WTC11 (cell line): ENCODE results near the gene WWC1. TPM values are rescaled to one million over a fixed set of nuclear protein-coding genes. Genes with fewer than 3 reads are reported as not detected.

Source experiments
- ATAC-seq: fragments of 200-7000 bp; cut with Tn5 transposase; 2 replicates; pipeline ENCODE4 v1.10.0; 2021; ENCODE audit warnings: mild to moderate bottlenecking, moderate library complexity
- CTCF ChIA-PET: fragments of 300-600 bp; sonication (Branson Sonifier 250); formaldehyde crosslinking; loops from one replicate; lab custom pipeline; 2021; ENCODE audit warnings: antibody characterized with exemption; lab: Charles Lee
- POLR2A ChIA-PET: fragments of 350-600 bp; sonication (Branson Sonifier 250); formaldehyde crosslinking; loops from one replicate; lab custom pipeline; 2021; ENCODE audit warnings: antibody characterized with exemption; lab: Charles Lee
- DNase-seq: peaks from one replicate; pipeline ENCODE4 v3.0.0; 2021; ENCODE audit warnings: low spot score
- H3K27ac Mint-ChIP-seq: 2 replicates; pipeline ENCODE4 v1.8.0; 2021; ENCODE audit warnings: mixed read lengths
- H3K27me3 Mint-ChIP-seq: 2 replicates; pipeline ENCODE4 v1.8.0; 2021; ENCODE audit warnings: low read depth, mild to moderate bottlenecking, moderate library complexity, mixed read lengths
- H3K36me3 Mint-ChIP-seq: 2 replicates; pipeline ENCODE4 v1.8.0; 2021; ENCODE audit warnings: mixed read lengths
- H3K4me1 Mint-ChIP-seq: 2 replicates; pipeline ENCODE4 v1.8.0; 2022; ENCODE audit warnings: mixed read lengths
- H3K4me3 Mint-ChIP-seq: 2 replicates; pipeline ENCODE4 v1.8.0; 2021; ENCODE audit warnings: mild to moderate bottlenecking, moderate library complexity, mixed read lengths
- H3K9me3 Mint-ChIP-seq: 2 replicates; pipeline ENCODE4 v1.8.0; 2021; ENCODE audit warnings: mixed read lengths
- FOXP1 ChIP-seq: sonication (generic); formaldehyde crosslinking; IDR thresholded peaks from 2 replicates; pipeline ENCODE4 v1.8.0; 2022; ENCODE audit warnings: missing genetic modification reagents, mild to moderate bottlenecking, moderate library complexity, borderline replicate concordance
- JUN ChIP-seq: sonication (generic); formaldehyde crosslinking; IDR thresholded peaks from 2 replicates; pipeline ENCODE4 v1.8.0; 2023; ENCODE audit warnings: mild to moderate bottlenecking, missing genetic modification reagents
- ZNF121 ChIP-seq: sonication (generic); formaldehyde crosslinking; IDR thresholded peaks from 2 replicates; pipeline ENCODE4 v1.8.0; 2023; ENCODE audit warnings: missing genetic modification reagents
- ZNF219 ChIP-seq: sonication (generic); formaldehyde crosslinking; IDR thresholded peaks from 2 replicates; pipeline ENCODE4 v1.8.0; 2023; ENCODE audit warnings: missing genetic modification reagents, mild to moderate bottlenecking, borderline replicate concordance
- ZNF317 ChIP-seq: sonication (generic); formaldehyde crosslinking; IDR thresholded peaks from 2 replicates; pipeline ENCODE4 v1.8.1; 2023; ENCODE audit warnings: low read depth, mild to moderate bottlenecking, moderate library complexity, missing genetic modification reagents, borderline replicate concordance
- total RNA-seq: library from RNA; stranded (reverse); gene quantifications from 3 replicates; pipeline ENCODE4 v1.2.3, GENCODE V29; 2021
- TF ChIP-seq, protein P1 (sequence below): sonication (generic); formaldehyde crosslinking; conservative IDR thresholded peaks from 2 replicates; pipeline ENCODE4 v1.8.1; 2023; ENCODE audit warnings: mild to moderate bottlenecking, low read depth, missing genetic modification reagents, moderate library complexity
- TF ChIP-seq, protein P2 (sequence below): sonication (generic); formaldehyde crosslinking; IDR thresholded peaks from 2 replicates; pipeline ENCODE4 v1.8.0; 2022; ENCODE audit warnings: mild to moderate bottlenecking, missing genetic modification reagents
- TF ChIP-seq, protein P3 (sequence below): sonication (generic); formaldehyde crosslinking; conservative IDR thresholded peaks from 2 replicates; pipeline ENCODE4 v1.8.1; 2022; ENCODE audit warnings: mild to moderate bottlenecking, missing genetic modification reagents
- TF ChIP-seq, protein P4 (sequence below): sonication (generic); formaldehyde crosslinking; IDR thresholded peaks from 2 replicates; pipeline ENCODE4 v1.8.0; 2023; ENCODE audit warnings: missing genetic modification reagents, mild to moderate bottlenecking, borderline replicate concordance
- TF ChIP-seq, protein P5 (sequence below): fragments of 250-450 bp; sonication (Bioruptor Pico); IDR thresholded peaks from 2 replicates; pipeline ENCODE4 v1.9.0; 2021; ENCODE audit warnings: mild to moderate bottlenecking

The WWC1 gene
- total RNA-seq, 1 experiment from 2014 or later: 48.4 TPM

DNA sequence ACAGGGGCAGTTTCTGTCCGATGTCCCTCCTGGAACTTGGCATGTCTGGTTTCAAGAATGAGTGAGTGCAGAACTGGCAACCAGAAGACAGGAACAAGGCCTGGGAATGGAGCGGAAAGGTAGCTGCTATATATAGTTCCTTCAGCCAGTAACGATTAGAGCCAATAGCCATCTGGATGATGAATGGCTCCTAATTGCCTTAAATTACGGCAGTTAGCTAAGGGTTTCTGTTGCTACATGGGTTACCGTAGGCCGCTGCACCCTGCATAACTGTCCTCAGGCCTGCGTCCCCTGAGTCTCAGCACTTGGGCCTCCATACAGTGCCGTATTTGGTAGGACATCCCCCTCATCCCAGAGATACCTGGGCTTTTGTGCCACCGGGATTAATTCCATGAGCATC is 29.4 kb downstream of the WWC1 start (continued):
- TF ChIP-seq, protein P1, sequence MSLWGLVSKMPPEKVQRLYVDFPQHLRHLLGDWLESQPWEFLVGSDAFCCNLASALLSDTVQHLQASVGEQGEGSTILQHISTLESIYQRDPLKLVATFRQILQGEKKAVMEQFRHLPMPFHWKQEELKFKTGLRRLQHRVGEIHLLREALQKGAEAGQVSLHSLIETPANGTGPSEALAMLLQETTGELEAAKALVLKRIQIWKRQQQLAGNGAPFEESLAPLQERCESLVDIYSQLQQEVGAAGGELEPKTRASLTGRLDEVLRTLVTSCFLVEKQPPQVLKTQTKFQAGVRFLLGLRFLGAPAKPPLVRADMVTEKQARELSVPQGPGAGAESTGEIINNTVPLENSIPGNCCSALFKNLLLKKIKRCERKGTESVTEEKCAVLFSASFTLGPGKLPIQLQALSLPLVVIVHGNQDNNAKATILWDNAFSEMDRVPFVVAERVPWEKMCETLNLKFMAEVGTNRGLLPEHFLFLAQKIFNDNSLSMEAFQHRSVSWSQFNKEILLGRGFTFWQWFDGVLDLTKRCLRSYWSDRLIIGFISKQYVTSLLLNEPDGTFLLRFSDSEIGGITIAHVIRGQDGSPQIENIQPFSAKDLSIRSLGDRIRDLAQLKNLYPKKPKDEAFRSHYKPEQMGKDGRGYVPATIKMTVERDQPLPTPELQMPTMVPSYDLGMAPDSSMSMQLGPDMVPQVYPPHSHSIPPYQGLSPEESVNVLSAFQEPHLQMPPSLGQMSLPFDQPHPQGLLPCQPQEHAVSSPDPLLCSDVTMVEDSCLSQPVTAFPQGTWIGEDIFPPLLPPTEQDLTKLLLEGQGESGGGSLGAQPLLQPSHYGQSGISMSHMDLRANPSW (CRISPR knock-in tag): no peak
- TF ChIP-seq FOXP1 (CRISPR knock-in tag): no peak
- no peak for TF ChIP-seq JUN
- TF ChIP-seq, protein P2, sequence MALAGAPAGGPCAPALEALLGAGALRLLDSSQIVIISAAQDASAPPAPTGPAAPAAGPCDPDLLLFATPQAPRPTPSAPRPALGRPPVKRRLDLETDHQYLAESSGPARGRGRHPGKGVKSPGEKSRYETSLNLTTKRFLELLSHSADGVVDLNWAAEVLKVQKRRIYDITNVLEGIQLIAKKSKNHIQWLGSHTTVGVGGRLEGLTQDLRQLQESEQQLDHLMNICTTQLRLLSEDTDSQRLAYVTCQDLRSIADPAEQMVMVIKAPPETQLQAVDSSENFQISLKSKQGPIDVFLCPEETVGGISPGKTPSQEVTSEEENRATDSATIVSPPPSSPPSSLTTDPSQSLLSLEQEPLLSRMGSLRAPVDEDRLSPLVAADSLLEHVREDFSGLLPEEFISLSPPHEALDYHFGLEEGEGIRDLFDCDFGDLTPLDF: no peak
- no peak for TF ChIP-seq ZNF317

DNA sequence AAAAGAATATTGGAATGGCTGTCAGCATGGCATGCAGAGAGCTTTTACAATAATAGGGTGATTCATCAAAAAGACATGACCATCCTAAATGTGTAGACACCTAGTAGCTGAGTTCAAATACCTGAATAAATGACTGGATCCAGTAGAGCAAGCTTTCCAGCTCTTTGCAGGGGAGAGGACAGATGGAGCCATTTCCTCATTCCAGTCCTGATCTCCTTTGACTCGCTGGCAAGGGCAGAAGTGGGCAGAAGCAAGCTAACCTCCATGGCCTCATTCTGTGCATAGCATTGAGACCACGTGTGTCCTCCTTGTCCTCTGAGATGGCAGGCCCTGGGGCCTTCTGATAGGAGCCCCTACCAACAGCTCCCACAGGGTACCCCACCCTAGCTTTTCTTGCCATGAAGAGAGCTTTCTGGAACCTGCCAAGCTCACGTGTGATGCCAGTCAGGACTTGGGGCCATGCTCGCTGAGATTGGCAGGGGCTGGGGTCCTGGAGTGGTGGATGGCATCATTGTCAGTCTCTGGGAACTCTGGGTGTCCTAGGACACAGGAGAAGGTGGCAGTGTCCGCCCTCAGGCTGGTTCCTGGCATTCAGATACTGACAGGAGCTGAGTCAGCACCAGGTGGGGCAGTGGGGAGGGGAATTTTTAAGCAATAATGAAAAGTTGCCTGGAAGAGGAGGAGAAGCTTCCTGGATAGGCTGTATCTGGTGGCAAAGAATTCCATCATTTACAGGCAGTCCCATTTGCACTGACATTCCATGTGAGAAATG is 33.6 kb downstream of the WWC1 start:
- Mint-ChIP-seq H3K9me3 (no peaks in the 10 kb centered on the region), H3K27me3 (no peaks in the 10 kb centered on the region), H3K36me3 (no peaks in the 10 kb centered on the region), H3K27ac (no peak overlapping the region), H3K4me3 (no peak overlapping the region), H3K4me1 (peaks cover 52% of the 10 kb centered on the region)
- no peak for DNase-seq
- POLR2A ChIA-PET: interaction anchor here (1.0 kb wide), 1 partner anchor 33 kb away, joined by 3 read pairs; the partner anchor contains the start of gene WWC1
- CTCF ChIA-PET: interaction anchor here (0.7 to 1.4 kb wide), 6 partner anchors 13 to 83 kb away, joined by 3 to 4 read pairs (median 3); no protein-coding TSS in a partner anchor
- no peak for ATAC-seq
- TF ChIP-seq ZNF219 (CRISPR knock-in tag) (no peak), ZNF121 (CRISPR knock-in tag) (no peak)
- TF ChIP-seq, protein P3, sequence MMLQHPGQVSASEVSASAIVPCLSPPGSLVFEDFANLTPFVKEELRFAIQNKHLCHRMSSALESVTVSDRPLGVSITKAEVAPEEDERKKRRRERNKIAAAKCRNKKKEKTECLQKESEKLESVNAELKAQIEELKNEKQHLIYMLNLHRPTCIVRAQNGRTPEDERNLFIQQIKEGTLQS: no peak
- TF ChIP-seq, protein P4, sequence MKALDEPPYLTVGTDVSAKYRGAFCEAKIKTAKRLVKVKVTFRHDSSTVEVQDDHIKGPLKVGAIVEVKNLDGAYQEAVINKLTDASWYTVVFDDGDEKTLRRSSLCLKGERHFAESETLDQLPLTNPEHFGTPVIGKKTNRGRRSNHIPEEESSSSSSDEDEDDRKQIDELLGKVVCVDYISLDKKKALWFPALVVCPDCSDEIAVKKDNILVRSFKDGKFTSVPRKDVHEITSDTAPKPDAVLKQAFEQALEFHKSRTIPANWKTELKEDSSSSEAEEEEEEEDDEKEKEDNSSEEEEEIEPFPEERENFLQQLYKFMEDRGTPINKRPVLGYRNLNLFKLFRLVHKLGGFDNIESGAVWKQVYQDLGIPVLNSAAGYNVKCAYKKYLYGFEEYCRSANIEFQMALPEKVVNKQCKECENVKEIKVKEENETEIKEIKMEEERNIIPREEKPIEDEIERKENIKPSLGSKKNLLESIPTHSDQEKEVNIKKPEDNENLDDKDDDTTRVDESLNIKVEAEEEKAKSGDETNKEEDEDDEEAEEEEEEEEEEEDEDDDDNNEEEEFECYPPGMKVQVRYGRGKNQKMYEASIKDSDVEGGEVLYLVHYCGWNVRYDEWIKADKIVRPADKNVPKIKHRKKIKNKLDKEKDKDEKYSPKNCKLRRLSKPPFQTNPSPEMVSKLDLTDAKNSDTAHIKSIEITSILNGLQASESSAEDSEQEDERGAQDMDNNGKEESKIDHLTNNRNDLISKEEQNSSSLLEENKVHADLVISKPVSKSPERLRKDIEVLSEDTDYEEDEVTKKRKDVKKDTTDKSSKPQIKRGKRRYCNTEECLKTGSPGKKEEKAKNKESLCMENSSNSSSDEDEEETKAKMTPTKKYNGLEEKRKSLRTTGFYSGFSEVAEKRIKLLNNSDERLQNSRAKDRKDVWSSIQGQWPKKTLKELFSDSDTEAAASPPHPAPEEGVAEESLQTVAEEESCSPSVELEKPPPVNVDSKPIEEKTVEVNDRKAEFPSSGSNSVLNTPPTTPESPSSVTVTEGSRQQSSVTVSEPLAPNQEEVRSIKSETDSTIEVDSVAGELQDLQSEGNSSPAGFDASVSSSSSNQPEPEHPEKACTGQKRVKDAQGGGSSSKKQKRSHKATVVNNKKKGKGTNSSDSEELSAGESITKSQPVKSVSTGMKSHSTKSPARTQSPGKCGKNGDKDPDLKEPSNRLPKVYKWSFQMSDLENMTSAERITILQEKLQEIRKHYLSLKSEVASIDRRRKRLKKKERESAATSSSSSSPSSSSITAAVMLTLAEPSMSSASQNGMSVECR (CRISPR knock-in tag): no peak
- TF ChIP-seq, protein P5, sequence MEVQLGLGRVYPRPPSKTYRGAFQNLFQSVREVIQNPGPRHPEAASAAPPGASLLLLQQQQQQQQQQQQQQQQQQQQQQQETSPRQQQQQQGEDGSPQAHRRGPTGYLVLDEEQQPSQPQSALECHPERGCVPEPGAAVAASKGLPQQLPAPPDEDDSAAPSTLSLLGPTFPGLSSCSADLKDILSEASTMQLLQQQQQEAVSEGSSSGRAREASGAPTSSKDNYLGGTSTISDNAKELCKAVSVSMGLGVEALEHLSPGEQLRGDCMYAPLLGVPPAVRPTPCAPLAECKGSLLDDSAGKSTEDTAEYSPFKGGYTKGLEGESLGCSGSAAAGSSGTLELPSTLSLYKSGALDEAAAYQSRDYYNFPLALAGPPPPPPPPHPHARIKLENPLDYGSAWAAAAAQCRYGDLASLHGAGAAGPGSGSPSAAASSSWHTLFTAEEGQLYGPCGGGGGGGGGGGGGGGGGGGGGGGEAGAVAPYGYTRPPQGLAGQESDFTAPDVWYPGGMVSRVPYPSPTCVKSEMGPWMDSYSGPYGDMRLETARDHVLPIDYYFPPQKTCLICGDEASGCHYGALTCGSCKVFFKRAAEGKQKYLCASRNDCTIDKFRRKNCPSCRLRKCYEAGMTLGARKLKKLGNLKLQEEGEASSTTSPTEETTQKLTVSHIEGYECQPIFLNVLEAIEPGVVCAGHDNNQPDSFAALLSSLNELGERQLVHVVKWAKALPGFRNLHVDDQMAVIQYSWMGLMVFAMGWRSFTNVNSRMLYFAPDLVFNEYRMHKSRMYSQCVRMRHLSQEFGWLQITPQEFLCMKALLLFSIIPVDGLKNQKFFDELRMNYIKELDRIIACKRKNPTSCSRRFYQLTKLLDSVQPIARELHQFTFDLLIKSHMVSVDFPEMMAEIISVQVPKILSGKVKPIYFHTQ: no peak
